GM23248 (cell line): ENCODE measurements around the gene SIK2.

ENCODE experiments used
- EZH2 ChIP-seq: fragments of 200-600 bp; sonication (generic); IDR thresholded peaks from 2 replicates; pipeline ENCODE4 v1.6.1; 2018; ENCODE audit warnings: antibody characterized with exemption, mild to moderate bottlenecking; ENCODE audit not compliant: insufficient read depth, poor library complexity, severe bottlenecking
- EZH2phosphoT487 ChIP-seq: fragments of 200-600 bp; sonication (generic); IDR thresholded peaks from 2 replicates; pipeline ENCODE4 v1.6.1; 2018; ENCODE audit warnings: antibody characterized with exemption, moderate library complexity, mild to moderate bottlenecking, low read depth; ENCODE audit not compliant: insufficient read depth

GRCh38 chr11:111700162-111700561 is 97.9 kb downstream of the SIK2 start:
- no peak for TF ChIP-seq EZH2phosphoT487
- no peak for TF ChIP-seq EZH2
